GM08714 (cell line): ENCODE data around the gene LACRT.
"Not testable (repeated sequence)": the region's sequence is repeated elsewhere in the genome, so short reads cannot be mapped to it uniquely, and the experiment has no call there.

ENCODE experiments used
- H3K4me3 ChIP-seq: fragments of 200-500 bp; sonication (Bioruptor generic); 2 replicates; pipeline ENCODE4 v1.5.1; 2014; ENCODE audit warnings: mild to moderate bottlenecking, low read length, inconsistent platforms
- ZNF274 ChIP-seq: IDR thresholded peaks from 2 replicates; pipeline ENCODE4 v1.6.1; 2012; ENCODE audit warnings: mild to moderate bottlenecking, low read depth, low read length

The LACRT gene

GRCh38 chr12:54634795-54635194, at the start of gene LACRT:
LACRT (minus strand) TSS chr12:54634895; CDS start chr12:54634841, 54 bp downstream.
- no peak for TF ChIP-seq ZNF274
- no peak within 1 kb of the TSS for H3K4me3 ChIP-seq

- no peak for TF ChIP-seq ZNF274
- no peak overlapping the region for H3K4me3 ChIP-seq
These were observed 48.7 kb upstream of the LACRT start for GRCh38 chr12:54683398-54683797.

GRCh38 chr12:54682674-54683073, 48.0 kb upstream of the LACRT start:
- no peak for TF ChIP-seq ZNF274
- no peak overlapping the region for H3K4me3 ChIP-seq

GRCh38 chr12:54680374-54680773, 45.7 kb upstream of the LACRT start:
- no peak overlapping the region for H3K4me3 ChIP-seq
- no peak for TF ChIP-seq ZNF274

- TF ChIP-seq ZNF274 = no peak
- no peak overlapping the region for H3K4me3 ChIP-seq
These were observed 43.4 kb upstream of the LACRT start for GRCh38 chr12:54678131-54678530.

- no peak for TF ChIP-seq ZNF274
These were observed 33.2 kb upstream of the LACRT start for GRCh38 chr12:54667945-54668344.

GRCh38 chr12:54666008-54666407, 31.3 kb upstream of the LACRT start:
- H3K4me3 ChIP-seq = no peak overlapping the region
- TF ChIP-seq ZNF274 = no peak

More at GRCh38 chr12:54667945-54668344, 33.2 kb upstream of the LACRT start:
- H3K4me3 ChIP-seq = no peak overlapping the region

GRCh38 chr12:54665022-54665635, 30.4 kb upstream of the LACRT start:
- not testable (repeated sequence) for H3K4me3 ChIP-seq

GRCh38 chr12:54663603-54664002, 28.9 kb upstream of the LACRT start:
- no peak overlapping the region for H3K4me3 ChIP-seq
- TF ChIP-seq ZNF274 = no peak

GRCh38 chr12:54662026-54662425, 27.3 kb upstream of the LACRT start:
- TF ChIP-seq ZNF274 = no peak
- no peak overlapping the region for H3K4me3 ChIP-seq

GRCh38 chr12:54661048-54661447, 26.4 kb upstream of the LACRT start:
- no peak overlapping the region for H3K4me3 ChIP-seq
- TF ChIP-seq ZNF274 = no peak

- H3K4me3 ChIP-seq = no peak overlapping the region
- TF ChIP-seq ZNF274 = no peak
These were observed 25.7 kb upstream of the LACRT start for GRCh38 chr12:54660320-54660962.

GRCh38 chr12:54658306-54659264, 23.9 kb upstream of the LACRT start:
- no peak for TF ChIP-seq ZNF274
- no peak overlapping the region for H3K4me3 ChIP-seq

GRCh38 chr12:54657105-54657607, 22.5 kb upstream of the LACRT start:
- TF ChIP-seq ZNF274 = no peak
- H3K4me3 ChIP-seq = no peak overlapping the region

- TF ChIP-seq ZNF274 = no peak
- no peak overlapping the region for H3K4me3 ChIP-seq
These were observed 20.2 kb upstream of the LACRT start for GRCh38 chr12:54654926-54655325.
